Limb (tissue), 2 donors: ENCODE measurements around the gene BAHD1.

Source experiments
- DNase-seq, 2 donors: peaks; one replicate each; pipeline ENCODE4 v3.0.0-alpha.2; 2016; ENCODE audit errors: extremely low spot score in 2 of 2

The BAHD1 gene

GRCh38 chr15:40440743-40441564 is at the start of gene BAHD1:
TSS of gene BAHD1 (plus strand) at chr15:40440953. CDS start at chr15:40458465, 17,512 bp downstream.
- peak; percentile 95 to 98 for DNase-seq

GRCh38 chr15:40392986-40393948 is 47.5 kb upstream of the BAHD1 start:
- DNase-seq = no peak

GRCh38 chr15:40397688-40398412 is 42.9 kb upstream of the BAHD1 start:
- no peak for DNase-seq

GRCh38 chr15:40398413-40398873 is 42.3 kb upstream of the BAHD1 start:
- DNase-seq = no peak

- DNase-seq = no peak
Measured at GRCh38 chr15:40399370-40399769, 41.4 kb upstream of the BAHD1 start.

- DNase-seq = peak; percentile 93 to 95
Measured at GRCh38 chr15:40405501-40406381, 35.0 kb upstream of the BAHD1 start, which contains the start of gene IVD. TSS of gene IVD (plus strand) at chr15:40405795. CDS start at chr15:40405828, 33 bp downstream.

- DNase-seq = no peak
Measured at GRCh38 chr15:40407330-40407990, 33.3 kb upstream of the BAHD1 start.

GRCh38 chr15:40409366-40409765 is 31.4 kb upstream of the BAHD1 start:
- DNase-seq = no peak

GRCh38 chr15:40410476-40410875 is 30.3 kb upstream of the BAHD1 start:
- DNase-seq = no peak

- DNase-seq = no peak
Measured at GRCh38 chr15:40412095-40412759, 28.5 kb upstream of the BAHD1 start.

- DNase-seq = no peak
Measured at GRCh38 chr15:40413036-40413435, 27.7 kb upstream of the BAHD1 start.

- DNase-seq = no peak
Measured at GRCh38 chr15:40414816-40415215, 25.9 kb upstream of the BAHD1 start.

GRCh38 chr15:40415226-40415625 is 25.5 kb upstream of the BAHD1 start:
- no peak for DNase-seq

GRCh38 chr15:40416056-40416455 is 24.7 kb upstream of the BAHD1 start:
- no peak for DNase-seq

- DNase-seq = no peak
Measured at GRCh38 chr15:40418126-40418525, 22.6 kb upstream of the BAHD1 start.

GRCh38 chr15:40420071-40420713 is 20.6 kb upstream of the BAHD1 start:
- no peak for DNase-seq

- no peak for DNase-seq
Measured at GRCh38 chr15:40420793-40421192, 20.0 kb upstream of the BAHD1 start.

- DNase-seq = peak; percentile 64 to 89
Measured at GRCh38 chr15:40421246-40422157, 19.3 kb upstream of the BAHD1 start.
